Muscle of arm (tissue), 14 donors: ENCODE results near the gene ALLC. TPM values are rescaled to one million over a fixed set of nuclear protein-coding genes. Genes with fewer than 3 reads are reported as not detected.
"Not testable (repeated sequence)": the region's sequence is repeated elsewhere in the genome, so short reads cannot be mapped to it uniquely, and the experiment has no call there.

Experiments used
- DNase-seq: peaks from one replicate; pipeline ENCODE4 v3.0.0-alpha.2; 2013
- long read RNA-seq, 11 donors: transcript quantifications; one replicate each; lab custom pipeline, GENCODE V29; 2026
- polyA plus RNA-seq, 12 donors: library from polyadenylated mRNA; unstranded; fragments of 120-200 nt; gene quantifications; one replicate each; pipeline ENCODE4 v1.2.1, GENCODE V29; 2013; ENCODE audit not compliant: insufficient read length in 12 of 12

Gene ALLC
- polyA plus RNA-seq = under 1 TPM in 1 of 12 donors, not detected in 11; 0.25 TPM
- long read RNA-seq, donor 1 = 0 reads
- long read RNA-seq, donor 2 = 0 reads
- long read RNA-seq, donor 3 = 0 reads
- long read RNA-seq, donor 4 = 0 reads
- long read RNA-seq, donor 5 = 0 reads
- long read RNA-seq, donor 6 = 0 reads
- long read RNA-seq, donor 7 = 0 reads
- long read RNA-seq, donor 8 = 0 reads
- long read RNA-seq, donor 9 = 0 reads
- long read RNA-seq, donor 10 = 0 reads
- long read RNA-seq, donor 11 = 0 reads

- DNase-seq = no peak
Measured at GRCh38 chr2:3657881-3658280, at the start of gene ALLC. Gene ALLC (plus strand): TSS chr2:3658200. CDS start chr2:3671158, 12,958 bp downstream.

GRCh38 chr2:3608373-3609278 is 49.4 kb upstream of the ALLC start:
- DNase-seq = no peak

- DNase-seq = not testable (repeated sequence)
Measured at GRCh38 chr2:3609279-3609673, 48.7 kb upstream of the ALLC start.

GRCh38 chr2:3610415-3610814 is 47.6 kb upstream of the ALLC start:
- DNase-seq = no peak

GRCh38 chr2:3610881-3611505 is 47.0 kb upstream of the ALLC start:
- DNase-seq = no peak

- no peak for DNase-seq
Measured at GRCh38 chr2:3611589-3611988, 46.4 kb upstream of the ALLC start.

GRCh38 chr2:3612639-3613523 is 45.1 kb upstream of the ALLC start:
- DNase-seq = no peak

- DNase-seq = no peak
Measured at GRCh38 chr2:3613524-3613905, 44.5 kb upstream of the ALLC start.

- not testable (repeated sequence) for DNase-seq
Measured at GRCh38 chr2:3614743-3615142, 43.3 kb upstream of the ALLC start.

- DNase-seq = not testable (repeated sequence)
Measured at GRCh38 chr2:3615541-3616200, 42.3 kb upstream of the ALLC start.

- DNase-seq = not testable (repeated sequence)
Measured at GRCh38 chr2:3616435-3617197, 41.4 kb upstream of the ALLC start.

GRCh38 chr2:3617198-3617890 is 40.7 kb upstream of the ALLC start:
- no peak for DNase-seq

GRCh38 chr2:3618367-3618766 is 39.6 kb upstream of the ALLC start:
- DNase-seq = no peak

- no peak for DNase-seq
Measured at GRCh38 chr2:3619033-3619432, 39.0 kb upstream of the ALLC start.

- DNase-seq = not testable (repeated sequence)
Measured at GRCh38 chr2:3619661-3620060, 38.3 kb upstream of the ALLC start.

- no peak for DNase-seq
Measured at GRCh38 chr2:3620834-3621233, 37.2 kb upstream of the ALLC start.

- no peak for DNase-seq
Measured at GRCh38 chr2:3622967-3623366, 35.0 kb upstream of the ALLC start.

- DNase-seq = no peak
Measured at GRCh38 chr2:3624059-3624794, 33.8 kb upstream of the ALLC start.

- DNase-seq = no peak
Measured at GRCh38 chr2:3625186-3625585, 32.8 kb upstream of the ALLC start.
